GM19099 (cell line): ENCODE results near the gene PAK4.

Experiments
- POLR2A ChIP-seq: IDR thresholded peaks from 3 replicates; pipeline ENCODE4 v1.6.1; 2011; ENCODE audit warnings: low read depth; ENCODE audit not compliant: insufficient read length; ENCODE audit errors: extremely low read depth

The PAK4 gene

GRCh38 chr19:39190768-39191167 is 65.2 kb downstream of the PAK4 start:
- TF ChIP-seq POLR2A: no peak

DNA sequence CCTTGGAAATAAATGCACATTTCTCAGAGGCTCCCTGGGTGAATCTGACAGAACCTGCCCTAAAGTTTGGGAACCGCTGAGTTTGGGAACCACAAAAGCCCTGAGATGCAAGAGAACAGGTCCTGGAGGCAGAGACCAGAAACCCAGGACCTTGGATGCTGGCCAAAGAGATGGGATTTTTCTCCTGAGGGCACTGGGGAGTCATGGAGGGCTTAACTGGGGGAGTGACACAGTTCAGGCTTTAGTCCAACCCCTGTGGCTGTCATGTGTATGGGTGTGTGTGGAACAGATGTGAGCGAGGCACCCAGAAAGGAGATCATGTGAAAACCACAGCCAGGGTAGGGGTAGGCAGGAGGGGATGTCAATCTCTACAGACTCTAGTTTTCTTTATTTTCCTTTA is 67.3 kb downstream of the PAK4 start:
- no peak for TF ChIP-seq POLR2A

DNA sequence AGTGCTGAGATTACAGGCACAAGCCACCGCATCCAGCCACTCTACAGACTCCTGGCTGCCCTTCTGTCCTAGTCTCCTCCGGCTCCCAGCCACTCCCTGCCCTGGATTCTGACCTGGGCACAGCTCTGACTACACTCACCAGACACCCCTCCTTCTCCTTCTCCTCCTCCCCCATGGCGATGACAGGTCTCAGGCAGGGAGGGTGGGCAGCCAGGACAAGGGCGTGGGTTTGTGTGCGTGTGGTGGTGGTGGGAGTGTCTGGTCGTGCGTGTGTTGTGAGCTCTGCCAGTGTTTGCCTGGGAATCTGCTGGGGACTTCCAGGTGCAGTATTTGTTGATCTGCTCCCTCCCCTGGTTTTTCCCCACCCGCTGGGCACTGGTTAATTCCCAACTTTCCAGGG is 68.2 kb downstream of the PAK4 start:
- TF ChIP-seq POLR2A: no peak

DNA sequence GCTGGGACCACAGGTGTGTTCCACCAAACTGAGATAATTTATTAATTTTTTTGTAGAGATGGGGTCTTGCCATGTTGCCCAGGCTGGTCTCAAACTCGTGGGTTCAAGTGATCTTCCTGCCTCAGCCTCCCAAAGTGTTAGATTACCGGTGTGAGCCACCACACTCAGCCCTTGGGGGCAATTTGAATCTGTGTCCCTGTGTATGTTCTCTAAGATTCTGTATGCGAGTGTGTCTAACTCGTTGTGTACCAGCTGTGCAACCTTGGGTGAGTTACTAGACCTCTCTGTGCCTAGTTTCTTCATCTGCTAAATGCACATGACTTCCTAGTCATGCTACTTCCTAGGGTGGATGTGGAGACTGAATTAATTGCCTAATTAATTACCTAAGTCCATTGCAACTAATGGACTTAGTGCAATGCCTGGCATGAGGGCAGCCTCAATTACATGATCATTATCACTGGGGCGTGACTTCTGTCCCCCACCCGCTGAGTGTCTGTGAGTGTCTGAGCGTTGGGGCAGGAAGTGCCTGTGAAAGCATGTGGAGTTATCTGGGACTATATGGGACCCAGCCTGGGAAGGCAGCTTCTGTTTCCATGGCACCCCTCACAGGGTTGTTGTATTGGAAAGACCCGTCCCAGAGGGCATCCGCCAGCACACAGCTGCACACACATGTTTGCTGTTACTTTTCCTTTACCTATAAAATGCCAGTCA is 69.4 kb downstream of the PAK4 start:
- TF ChIP-seq POLR2A: no peak

DNA sequence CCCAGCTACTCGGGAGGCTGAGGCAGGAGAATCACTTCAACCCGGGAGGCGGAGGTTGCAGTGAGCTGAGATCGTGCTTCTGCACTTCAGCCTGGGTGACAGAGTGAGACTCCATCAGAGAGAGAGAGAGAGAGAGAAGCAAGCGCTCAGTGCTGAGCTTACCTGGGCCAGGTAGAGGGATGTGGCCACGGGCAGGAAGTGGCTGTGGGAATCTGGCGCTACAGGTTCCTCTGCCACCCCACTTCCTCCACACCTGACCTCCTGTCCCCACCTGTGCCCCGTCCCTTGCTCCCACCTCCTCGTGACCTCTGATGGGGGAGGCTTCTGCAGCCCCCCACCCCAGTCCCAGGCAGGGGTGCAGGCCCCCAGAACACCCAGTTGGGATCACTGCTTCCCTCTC is 70.2 kb downstream of the PAK4 start:
- TF ChIP-seq POLR2A: no peak

GRCh38 chr19:39196320-39196719 is 70.7 kb downstream of the PAK4 start:
- no peak for TF ChIP-seq POLR2A

DNA sequence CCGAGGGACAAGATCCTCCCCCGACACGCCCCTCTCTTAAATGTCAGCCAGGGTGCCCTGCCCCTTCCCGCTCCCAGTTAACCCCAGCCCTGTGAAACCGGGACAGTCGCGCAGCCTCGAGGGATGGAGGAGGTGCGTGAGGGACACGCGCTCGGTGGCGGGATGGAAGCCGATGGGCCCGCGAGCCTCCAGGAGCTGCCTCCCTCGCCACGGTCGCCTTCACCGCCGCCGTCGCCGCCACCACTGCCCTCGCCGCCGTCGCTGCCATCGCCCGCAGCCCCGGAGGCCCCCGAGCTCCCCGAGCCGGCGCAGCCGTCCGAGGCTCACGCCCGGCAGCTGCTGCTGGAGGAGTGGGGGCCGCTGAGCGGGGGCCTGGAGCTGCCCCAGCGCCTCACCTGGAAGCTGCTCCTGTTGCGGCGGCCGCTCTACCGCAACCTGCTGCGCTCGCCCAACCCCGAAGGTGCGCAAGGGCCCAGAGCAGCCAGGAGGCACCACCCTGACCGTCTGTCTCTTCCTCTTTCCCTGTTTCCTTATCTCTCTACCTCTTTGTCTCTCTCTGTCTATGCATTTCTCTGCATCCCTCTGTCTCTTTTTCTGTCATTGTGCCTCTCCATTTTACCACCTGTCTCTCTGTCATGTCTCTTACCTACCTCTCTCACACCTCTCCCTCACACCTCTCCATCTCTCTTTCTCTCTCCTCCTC is 71.4 kb downstream of the PAK4 start, which contains the start of gene NCCRP1:
NCCRP1 (plus strand) TSS at position 105 of the 703 bp plus-strand sequence; CDS start at position 124, 19 bp downstream.
- no peak for TF ChIP-seq POLR2A

GRCh38 chr19:39197808-39198207 is 72.2 kb downstream of the PAK4 start:
- TF ChIP-seq POLR2A: no peak

- no peak for TF ChIP-seq POLR2A
Observed at GRCh38 chr19:39199025-39199424, 73.4 kb downstream of the PAK4 start.

GRCh38 chr19:39200066-39200802 is 74.6 kb downstream of the PAK4 start:
- no peak for TF ChIP-seq POLR2A

- no peak for TF ChIP-seq POLR2A
Observed at GRCh38 chr19:39200803-39201115, 75.2 kb downstream of the PAK4 start.

- no peak for TF ChIP-seq POLR2A
Observed at GRCh38 chr19:39202998-39203355, 77.4 kb downstream of the PAK4 start.

DNA sequence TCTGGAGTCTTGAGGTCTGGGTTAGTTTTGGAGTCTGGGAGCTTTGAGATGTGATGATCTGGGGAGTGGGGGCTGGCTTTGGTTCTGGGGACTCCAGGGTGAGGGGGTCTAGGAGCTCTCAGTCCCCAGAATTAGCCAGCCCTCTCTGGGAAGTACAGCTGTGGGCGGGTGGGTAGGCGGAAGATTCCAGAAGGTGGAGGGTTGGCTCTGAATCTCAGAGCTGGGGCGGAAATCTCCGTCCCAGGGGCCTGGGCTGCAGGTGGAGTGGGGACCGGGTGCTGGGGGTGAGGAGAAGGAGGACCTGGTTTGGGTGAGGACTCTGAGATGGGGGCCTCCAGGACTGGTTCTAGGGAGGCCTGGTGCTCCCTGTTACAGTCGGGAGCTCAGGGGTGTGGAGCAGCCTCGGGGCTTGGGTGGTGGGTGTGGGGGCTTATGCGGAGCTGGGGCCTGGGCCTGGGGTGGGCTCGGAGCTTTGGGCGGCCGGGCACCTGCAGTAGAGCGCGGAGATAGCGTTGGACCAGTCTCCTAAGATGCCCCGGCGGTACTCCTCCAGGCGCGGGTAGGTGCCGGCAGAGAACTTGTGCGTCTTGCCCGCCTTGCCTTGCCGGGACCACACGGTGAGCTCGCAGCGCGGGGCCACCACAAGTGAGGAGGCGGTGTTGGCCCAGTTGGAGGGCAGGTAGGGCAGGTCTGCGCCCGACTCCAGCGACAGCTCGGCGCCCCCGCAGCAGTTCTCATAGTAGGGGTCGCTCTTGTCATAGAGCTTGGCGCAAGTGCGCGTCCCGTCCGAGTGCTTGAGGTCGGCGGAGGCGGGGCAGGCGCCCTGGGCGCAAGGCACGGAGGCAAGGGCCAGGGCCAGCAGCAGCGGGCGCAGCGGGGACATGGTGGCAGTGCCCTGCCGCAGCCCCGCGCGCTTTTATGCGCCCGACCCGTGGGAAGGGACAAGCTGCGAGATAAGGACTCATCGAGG is 78.1 kb downstream of the PAK4 start, which contains the start of gene SYCN:
SYCN (minus strand) TSS at position 892 of the 970 bp plus-strand sequence; CDS start at position 883, 9 bp downstream.
- no peak for TF ChIP-seq POLR2A

GRCh38 chr19:39205449-39205764 is 79.8 kb downstream of the PAK4 start:
- TF ChIP-seq POLR2A: no peak

GRCh38 chr19:39206122-39206521 is 80.5 kb downstream of the PAK4 start:
- TF ChIP-seq POLR2A: no peak
